Measurements from ENCODE around the gene KIF6.

The KIF6 gene

GRCh38 chr6:39714802-39715201 is 10.4 kb downstream of the KIF6 start:
- no peaks in the 10 kb centered on the region for H3K9me2 ChIP-seq (ENCODE audit: low read depth, low read length)
- no peaks in the 10 kb centered on the region for H3K27me3 ChIP-seq (ENCODE audit: insufficient read depth, low read length)
- H2AFZ ChIP-seq (ENCODE audit: low read length): no peak overlapping the region
- TF ChIP-seq EZH2 (IDR thresholded peaks at IDR 0.05; ENCODE audit: borderline replicate concordance, low read length) (no peak), CTCF (IDR thresholded peaks at IDR 0.05; ENCODE audit: low read length) (no peak)
- no peak overlapping the region for H3K4me3 ChIP-seq (ENCODE audit: low read depth, low read length, poor library complexity, severe bottlenecking)
- H4K20me1 ChIP-seq (ENCODE audit: insufficient read depth, low read length): no peaks in the 10 kb centered on the region
- H3K4me1 ChIP-seq (ENCODE audit: insufficient read depth, low read length, severe bottlenecking): no peaks in the 10 kb centered on the region
- no peak overlapping the region for H3K4me2 ChIP-seq (ENCODE audit: low read length)
- H3K9ac ChIP-seq (ENCODE audit: low read length): no peak overlapping the region
- no peaks in the 10 kb centered on the region for H3F3A ChIP-seq (ENCODE audit: insufficient read depth, low read length)
- H3K27ac ChIP-seq (ENCODE audit: low read depth, low read length, poor library complexity, severe bottlenecking): no peak overlapping the region
- H3K9me3 ChIP-seq (ENCODE audit: low read length): no peaks in the 10 kb centered on the region
- no peaks in the 10 kb centered on the region for H3K79me2 ChIP-seq (ENCODE audit: insufficient read depth, low read length)
- no peaks in the 10 kb centered on the region for H3K36me3 ChIP-seq (ENCODE audit: insufficient read depth, low read length)

GRCh38 chr6:39707962-39708683 is 17.1 kb downstream of the KIF6 start:
- H3F3A ChIP-seq (ENCODE audit: insufficient read depth, low read length): no peaks in the 10 kb centered on the region
- H3K4me3 ChIP-seq (ENCODE audit: low read depth, low read length, poor library complexity, severe bottlenecking): no peak overlapping the region
- no peaks in the 10 kb centered on the region for H3K27me3 ChIP-seq (ENCODE audit: insufficient read depth, low read length)
- no peaks in the 10 kb centered on the region for H3K36me3 ChIP-seq (ENCODE audit: insufficient read depth, low read length)
- H3K9me3 ChIP-seq (ENCODE audit: low read length): no peaks in the 10 kb centered on the region
- no peak overlapping the region for H3K27ac ChIP-seq (ENCODE audit: low read depth, low read length, poor library complexity, severe bottlenecking)
- no peaks in the 10 kb centered on the region for H3K79me2 ChIP-seq (ENCODE audit: insufficient read depth, low read length)
- no peak overlapping the region for H3K9ac ChIP-seq (ENCODE audit: low read length)
- no peak for TF ChIP-seq CTCF (IDR thresholded peaks at IDR 0.05; ENCODE audit: low read length)
- TF ChIP-seq EZH2 (IDR thresholded peaks at IDR 0.05; ENCODE audit: borderline replicate concordance, low read length): no peak
- H4K20me1 ChIP-seq (ENCODE audit: insufficient read depth, low read length): no peaks in the 10 kb centered on the region
- H3K9me2 ChIP-seq (ENCODE audit: low read depth, low read length): no peaks in the 10 kb centered on the region
- no peak overlapping the region for H3K4me2 ChIP-seq (ENCODE audit: low read length)
- H2AFZ ChIP-seq (ENCODE audit: low read length): no peak overlapping the region
- no peaks in the 10 kb centered on the region for H3K4me1 ChIP-seq (ENCODE audit: insufficient read depth, low read length, severe bottlenecking)

GRCh38 chr6:39706819-39707335 is 18.3 kb downstream of the KIF6 start:
- H4K20me1 ChIP-seq (ENCODE audit: insufficient read depth, low read length): no peaks in the 10 kb centered on the region
- no peaks in the 10 kb centered on the region for H3K4me1 ChIP-seq (ENCODE audit: insufficient read depth, low read length, severe bottlenecking)
- H3K4me2 ChIP-seq (ENCODE audit: low read length): no peak overlapping the region
- no peaks in the 10 kb centered on the region for H3F3A ChIP-seq (ENCODE audit: insufficient read depth, low read length)
- H3K27me3 ChIP-seq (ENCODE audit: insufficient read depth, low read length): no peaks in the 10 kb centered on the region
- H2AFZ ChIP-seq (ENCODE audit: low read length): no peak overlapping the region
- H3K9me2 ChIP-seq (ENCODE audit: low read depth, low read length): no peaks in the 10 kb centered on the region
- no peak for TF ChIP-seq EZH2 (IDR thresholded peaks at IDR 0.05; ENCODE audit: borderline replicate concordance, low read length)
- TF ChIP-seq CTCF (IDR thresholded peaks at IDR 0.05; ENCODE audit: low read length): no peak
- H3K9ac ChIP-seq (ENCODE audit: low read length): no peak overlapping the region
- no peak overlapping the region for H3K4me3 ChIP-seq (ENCODE audit: low read depth, low read length, poor library complexity, severe bottlenecking)
- H3K27ac ChIP-seq (ENCODE audit: low read depth, low read length, poor library complexity, severe bottlenecking): no peak overlapping the region
- no peaks in the 10 kb centered on the region for H3K36me3 ChIP-seq (ENCODE audit: insufficient read depth, low read length)
- no peaks in the 10 kb centered on the region for H3K79me2 ChIP-seq (ENCODE audit: insufficient read depth, low read length)
- H3K9me3 ChIP-seq (ENCODE audit: low read length): no peaks in the 10 kb centered on the region

All from OCI-LY1 (cell line).